PFSK-1 (cell line): Measurements from ENCODE around the gene APLN.

Source experiments
- POLR2AphosphoS5 ChIP-seq: IDR thresholded peaks from 2 replicates; pipeline ENCODE4 v1.6.1; 2012; ENCODE audit warnings: low read depth, mild to moderate bottlenecking, control low read depth, low read length, moderate library complexity
- REST ChIP-seq, 2 experiments: IDR thresholded peaks; 2 replicates each; pipeline versions ENCODE4 v1.6.1 to v1.8.0; 2011 to 2012; ENCODE audit warnings: low read depth in 2 of 2, low read length in 2 of 2, control low read depth in 1 of 2, inconsistent platforms in 1 of 2, mild to moderate bottlenecking in 1 of 2, moderate library complexity in 1 of 2; ENCODE audit not compliant: insufficient read depth in 1 of 2
- TAF1 ChIP-seq: IDR thresholded peaks from 2 replicates; pipeline ENCODE4 v1.6.1; 2012; ENCODE audit warnings: low read length, control low read depth, borderline replicate concordance; ENCODE audit not compliant: insufficient read depth

DNA sequence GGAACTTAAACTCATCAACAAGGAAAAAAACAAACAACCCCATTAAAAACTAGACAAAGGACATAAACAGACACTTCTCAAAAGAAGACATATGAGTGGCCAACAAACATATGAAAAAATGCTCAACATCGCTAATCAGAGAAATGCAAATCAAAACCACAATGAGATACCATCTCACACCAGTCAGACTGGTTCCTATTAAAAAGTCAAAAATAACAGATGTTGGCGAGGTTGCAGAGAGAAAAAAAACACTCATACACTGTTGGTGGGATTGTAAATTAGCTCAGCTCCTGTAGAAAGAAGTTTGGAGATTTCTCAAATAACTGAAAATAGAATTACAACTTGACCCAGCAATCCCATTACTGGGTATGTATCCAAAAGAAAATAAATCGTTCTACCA, 28.7 kb downstream of the APLN start:
- no peak for TF ChIP-seq TAF1
- TF ChIP-seq REST (IDR thresholded peaks at IDR 0.05; ENCODE audit: insufficient read depth in 1 of 2, low read depth in 2 of 2, low read length in 2 of 2): no peak
- TF ChIP-seq POLR2AphosphoS5: no peak
